SU-DHL-6 (cell line): Measurements from ENCODE around the gene A2ML1.

Experiments
- CTCF ChIP-seq: fragments of 200-600 bp; sonication (generic); IDR thresholded peaks from one replicate; pipeline ENCODE4 v1.5.1; 2017; ENCODE audit warnings: antibody characterized with exemption, mild to moderate bottlenecking, low read length, moderate library complexity; ENCODE audit not compliant: insufficient read depth, poor library complexity, severe bottlenecking
- EZH2phosphoT487 ChIP-seq: fragments of 200-600 bp; sonication (generic), shearing (Covaris generic); conservative IDR thresholded peaks from 2 replicates; pipeline ENCODE4 v1.6.1; 2018; ENCODE audit warnings: mild to moderate bottlenecking, antibody characterized with exemption, low read length, moderate library complexity, mixed read lengths

GRCh38 chr12:8841778-8842177 lies 19.4 kb downstream of the A2ML1 start:
- TF ChIP-seq CTCF (no peak), EZH2phosphoT487 (no peak)
